K562 (cell line): ENCODE measurements around the gene AGL. TPM values are rescaled to one million over a fixed set of nuclear protein-coding genes. Genes with fewer than 3 reads are reported as not detected.

ENCODE experiments used
- ATAC-seq: fragments of 200-7000 bp; cut with Tn5 transposase; 3 replicates; pipeline ENCODE4 v1.9.1; 2020; ENCODE audit warnings: moderate library complexity
- BruUV-seq: library from RNA; stranded (reverse); fragments of 400-500 nt; replicated peaks from 2 replicates; lab custom pipeline; 2021; lab: Mats Ljungman, UMichigan
- CTCF ChIA-PET: fragments of 300-600 bp; formaldehyde crosslinking; extraction: SDS; loops from one replicate; lab custom pipeline; 2021; ENCODE audit warnings: low intra/inter-chr PET ratio; lab: Yijun Ruan, JAX
- POLR2A ChIA-PET: fragments of 300-600, 350-650 bp; sonication (Branson Sonifier 250); formaldehyde crosslinking; extraction: SDS; loops from one replicate; lab custom pipeline; 2021; ENCODE audit warnings: antibody characterized with exemption, inconsistent platforms; lab: Yijun Ruan, JAX
- DNase-seq, 4 experiments: peaks; one replicate each; pipeline versions ENCODE4 v3.0.0 to v3.0.0-alpha.2; 2011 to 2018; ENCODE audit warnings: low spot score in 3 of 4, mixed read lengths in 3 of 4; ENCODE audit errors: extremely low read depth in 1 of 4
- FAIRE-seq: peaks from 2 replicates; lab custom pipeline; 2011; peaks lifted over from hg19 to GRCh38; lab: Jason Lieb, UNC
- H2AFZ ChIP-seq: 2 replicates; pipeline ENCODE4 v1.6.0; 2011; ENCODE audit warnings: low read depth, low read length, control low read depth, inconsistent platforms
- H3K27ac ChIP-seq: fragments of 200-600 bp; 3 replicates; pipeline ENCODE4 v1.8.0; 2011; ENCODE audit warnings: low read depth, mild to moderate bottlenecking, control low read depth, inconsistent platforms, low read length, moderate library complexity, mixed read lengths; ENCODE audit errors: extremely low read depth
- H3K27me3 ChIP-seq, 2 experiments: fragments of 300-600 bp in 1 of 2; 2 replicates in 1 of 2; 3 replicates in 1 of 2; pipeline versions ENCODE4 v1.6.0 to v1.8.0; 2011; ENCODE audit warnings: inconsistent platforms in 2 of 2, low read length in 2 of 2, mild to moderate bottlenecking in 1 of 2, mixed read lengths in 1 of 2, moderate library complexity in 1 of 2; ENCODE audit not compliant: control insufficient read depth in 2 of 2, insufficient read depth in 2 of 2
- H3K36me3 ChIP-seq: fragments of 300-600 bp; 3 replicates; pipeline ENCODE4 v1.8.0; 2011; ENCODE audit warnings: mild to moderate bottlenecking, low read length, inconsistent platforms; ENCODE audit not compliant: control insufficient read depth, insufficient read depth
- H3K4me1 ChIP-seq, 2 experiments: fragments of 200-600 bp in 1 of 2; replicated peaks in 1 of 2; 2 replicates in 1 of 2; 3 replicates in 1 of 2; pipeline versions ENCODE4 v1.5.1 to v1.8.0; 2011; ENCODE audit warnings: inconsistent platforms in 2 of 2, low read length in 2 of 2, mild to moderate bottlenecking in 1 of 2, mixed read lengths in 1 of 2, moderate library complexity in 1 of 2; ENCODE audit not compliant: control insufficient read depth in 2 of 2, insufficient read depth in 2 of 2
- H3K4me2 ChIP-seq: 2 replicates; pipeline ENCODE4 v1.6.1; 2011; ENCODE audit warnings: low read length, control low read depth, inconsistent platforms, mixed read lengths; ENCODE audit not compliant: insufficient read depth
- H3K4me3 ChIP-seq: fragments of 200-600 bp; sonication (generic), shearing (Covaris generic); 2 replicates; pipeline ENCODE4 v1.5.1; 2016; ENCODE audit warnings: control low read depth, inconsistent platforms
- H3K79me2 ChIP-seq: fragments of 200-600 bp; 3 replicates; pipeline ENCODE4 v1.8.0; 2011; ENCODE audit warnings: low read length, inconsistent platforms; ENCODE audit not compliant: control insufficient read depth, insufficient read depth
- H3K9ac ChIP-seq, 2 experiments: 2 replicates each; pipeline versions ENCODE4 v1.6.0 to v1.6.1; 2011; ENCODE audit warnings: low read depth in 2 of 2, low read length in 2 of 2, control low read depth in 1 of 2, inconsistent platforms in 1 of 2, mild to moderate bottlenecking in 1 of 2, mixed read lengths in 1 of 2; ENCODE audit not compliant: insufficient read depth in 1 of 2
- H3K9me1 ChIP-seq: one replicate; pipeline ENCODE4 v1.6.0; 2011; ENCODE audit warnings: inconsistent platforms, mild to moderate bottlenecking, low read length, moderate library complexity; ENCODE audit not compliant: control insufficient read depth, insufficient read depth
- H3K9me3 ChIP-seq: replicated peaks from 2 replicates; pipeline ENCODE4 v1.5.1; 2011; ENCODE audit warnings: low read depth, low read length, inconsistent platforms; ENCODE audit not compliant: control insufficient read depth, insufficient read depth
- H4K20me1 ChIP-seq: replicated peaks from 2 replicates; pipeline ENCODE4 v1.6.1; 2011; ENCODE audit warnings: low read length, inconsistent platforms, mixed read lengths; ENCODE audit not compliant: control insufficient read depth, insufficient read depth
- ETS2 ChIP-seq: IDR thresholded peaks from 2 replicates; pipeline ENCODE4 v1.6.1; 2016; ENCODE audit warnings: borderline replicate concordance, missing genetic modification characterization, mild to moderate bottlenecking, moderate library complexity, missing compliant biosample characterization; ENCODE audit not compliant: poor library complexity, severe bottlenecking
- NR0B1 ChIP-seq: fragments of 450-650 bp; IDR thresholded peaks from one replicate; pipeline ENCODE4 v1.6.1; 2018; ENCODE audit warnings: mild to moderate bottlenecking, moderate library complexity; ENCODE audit not compliant: partially characterized antibody
- SNRNP70 ChIP-seq: fragments of 200-400 bp; formaldehyde crosslinking; optimal IDR thresholded peaks from 2 replicates; pipeline ENCODE3; 2017; ENCODE audit warnings: low read depth, low read length
- WGBS: fragments of 100-300 bp; shearing (Covaris generic); methylation state at CpG from one replicate; pipeline ENCODE4 v1.1.6; 2016; ENCODE audit warnings: low coverage, mixed read lengths; ENCODE audit not compliant: insufficient coverage; ENCODE audit errors: missing lambda C conversion rate; 5-methylcytosine and 5-hydroxymethylcytosine counted together
- in situ Hi-C: fragments of 300-500 bp; cut with MboI; formaldehyde crosslinking; loops from 4 replicates; pipeline ENCODE4 v1.15.0; 2018; ENCODE audit warnings: inconsistent platforms, mixed read lengths
- intact Hi-C: fragments of 100-400 bp; cut with micrococcal nuclease; formaldehyde crosslinking; loops from 2 replicates; pipeline ENCODE4 v1.14.2; 2022
- polyA plus RNA-seq, 8 experiments: library from polyadenylated mRNA; depleted of rRNA in 4 of 8; stranded (reverse) in 5 of 8; unstranded in 3 of 8; fragments of >200 nt; fragmentation: Nextera tagmentation in 2 of 8; fragmentation: Illumina TruSeq in 1 of 8; extraction: Ambion mirVana in 2 of 8; extraction: Trizol in 1 of 8; gene quantifications; 2 replicates each; pipeline versions ENCODE4 v1.2.1 to v1.2.3, GENCODE V29; 2011 to 2014; ENCODE audit warnings: inconsistent platforms in 1 of 8, missing spikeins in 1 of 8
- total RNA-seq, 7 experiments: library from RNA; depleted of rRNA in 6 of 7; stranded (reverse); fragments of >200 nt in 6 of 7; fragmentation: Illumina TruSeq in 2 of 7; extraction: Trizol in 2 of 7; gene quantifications; 2 replicates each; pipeline versions ENCODE4 v1.2.1 to v1.2.3, GENCODE V29; 2011 to 2021; ENCODE audit warnings: low replicate concordance in 1 of 7
- TF ChIP-seq, protein P1 (sequence below), 2 experiments: fragments of 200-800 bp in 1 of 2; sonication (Bioruptor generic) in 1 of 2; sonication (generic) in 1 of 2; formaldehyde crosslinking in 1 of 2; IDR thresholded peaks in 1 of 2; conservative IDR thresholded peaks in 1 of 2; 2 replicates each; pipeline versions ENCODE4 v1.5.0 to v1.6.1; 2016 to 2020; ENCODE audit warnings: missing compliant biosample characterization in 1 of 2, missing genetic modification characterization in 1 of 2, missing genetic modification reagents in 1 of 2

AGL gene
- total and polyA plus RNA-seq, 9 of the 15 experiments (the other 6 are each of a cell fraction or from before 2014, with no cell fraction given): 6.3 to 20.4 (median 12.4) TPM

DNA sequence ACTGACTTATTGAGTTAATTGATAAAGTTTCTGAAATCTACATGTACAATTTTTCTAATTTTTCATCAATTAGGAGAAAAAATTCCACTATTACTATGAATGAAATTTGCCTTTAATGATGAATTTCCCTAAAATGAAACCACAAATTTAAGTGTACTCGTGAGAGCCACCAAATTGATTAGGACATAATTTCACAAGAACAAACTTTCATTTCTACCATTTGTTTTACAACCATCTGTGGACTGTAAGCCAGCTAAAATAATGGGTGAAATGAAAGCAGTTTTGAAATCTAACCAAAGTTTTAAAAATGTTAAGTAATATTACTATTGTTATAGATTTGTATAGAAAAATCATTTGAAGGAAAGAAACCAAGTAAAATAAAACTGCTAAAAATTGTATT lies 41.8 kb downstream of the AGL start:
- intact Hi-C loops (no loop called here), in situ Hi-C loops (no loop called here)
- H4K20me1 ChIP-seq: no peaks in the 10 kb centered on the region
- H2AFZ ChIP-seq: no peak overlapping the region
- no peaks in the 10 kb centered on the region for H3K27me3 ChIP-seq
- FAIRE-seq (no peak), ATAC-seq (no peak), DNase-seq (no peak)
- ChIA-PET CTCF (no interaction called here), POLR2A (interaction anchor here (1.0 to 1.2 kb wide), 3 partner anchors 9 to 76 kb away, joined by 3 to 4 read pairs (median 3); no protein-coding TSS in a partner anchor)
- H3K36me3 ChIP-seq: peaks cover 37% of the 10 kb centered on the region; the same call in 2 of the 3 replicates
- BruUV-seq: no TSS peak
- H3K9me1 ChIP-seq: no peaks in the 10 kb centered on the region
- H3K79me2 ChIP-seq: no peaks in the 10 kb centered on the region
- H3K4me2 ChIP-seq: no peak overlapping the region
- H3K4me3 ChIP-seq: no peak overlapping the region
- no peak for TF ChIP-seq SNRNP70
- TF ChIP-seq, protein P1, sequence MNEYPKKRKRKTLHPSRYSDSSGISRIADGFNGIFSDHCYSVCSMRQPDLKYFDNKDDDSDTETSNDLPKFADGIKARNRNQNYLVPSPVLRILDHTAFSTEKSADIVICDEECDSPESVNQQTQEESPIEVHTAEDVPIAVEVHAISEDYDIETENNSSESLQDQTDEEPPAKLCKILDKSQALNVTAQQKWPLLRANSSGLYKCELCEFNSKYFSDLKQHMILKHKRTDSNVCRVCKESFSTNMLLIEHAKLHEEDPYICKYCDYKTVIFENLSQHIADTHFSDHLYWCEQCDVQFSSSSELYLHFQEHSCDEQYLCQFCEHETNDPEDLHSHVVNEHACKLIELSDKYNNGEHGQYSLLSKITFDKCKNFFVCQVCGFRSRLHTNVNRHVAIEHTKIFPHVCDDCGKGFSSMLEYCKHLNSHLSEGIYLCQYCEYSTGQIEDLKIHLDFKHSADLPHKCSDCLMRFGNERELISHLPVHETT (CRISPR knock-in tag; conservative IDR thresholded peaks at IDR 0.05 in 1 of 2, IDR thresholded peaks at IDR 0.05 in 1 of 2): no peak
- no peak for TF ChIP-seq NR0B1
- no peak for TF ChIP-seq ETS2 (tag)
- H3K9me3 ChIP-seq: no peaks in the 10 kb centered on the region
- H3K9ac ChIP-seq: no peak overlapping the region
- 83% methylated on average over 1 of the region's 1 CpG for WGBS
- no peaks in the 10 kb centered on the region for H3K4me1 ChIP-seq
- H3K27ac ChIP-seq: no peak overlapping the region
